Body of pancreas (tissue), 4 donors: ENCODE measurements around the gene XKR3. TPM values are rescaled to one million over a fixed set of nuclear protein-coding genes. Genes with fewer than 3 reads are reported as not detected.
"Not testable (repeated sequence)": the region's sequence is repeated elsewhere in the genome, so short reads cannot be mapped to it uniquely, and the experiment has no call there.

Experiments used
- ATAC-seq: fragments of 150-250 bp; one replicate; pipeline ENCODE4 v1.9.1; 2016
- DNase-seq, 4 donors: peaks; one replicate each; pipeline ENCODE4 v3.0.0-alpha.2; 2019
- H3K27ac ChIP-seq, 4 donors: fragments of 200-600 bp; sonication (generic); 1 replicate in 3 of 4; 2 replicates in 1 of 4; pipeline versions ENCODE4 v1.5.1 to v1.6.1; 2016 to 2019; ENCODE audit warnings: mild to moderate bottlenecking in 1 of 4, mixed read lengths in 1 of 4, moderate library complexity in 1 of 4
- H3K27me3 ChIP-seq, 2 donors: fragments of 200-600 bp; sonication (generic); one replicate each; pipeline ENCODE4 v1.6.0; 2016; ENCODE audit warnings: mild to moderate bottlenecking in 1 of 2
- H3K36me3 ChIP-seq, 2 donors: fragments of 200-600 bp; sonication (generic); replicated peaks in 1 of 2; 2 replicates each; pipeline ENCODE4 v1.5.1; 2016; ENCODE audit warnings: low read depth in 2 of 2; ENCODE audit not compliant: insufficient read depth in 1 of 2
- H3K4me1 ChIP-seq: fragments of 200-600 bp; sonication (generic); one replicate; pipeline ENCODE4 v1.6.0; 2016
- H3K4me3 ChIP-seq, 2 donors: fragments of 200-600 bp; sonication (generic); 1 replicate in 1 of 2; 2 replicates in 1 of 2; pipeline ENCODE4 v1.5.1; 2016 to 2019
- H3K9me3 ChIP-seq, 3 donors: fragments of 200-600 bp; sonication (generic); 1 replicate in 2 of 3; 2 replicates in 1 of 3; pipeline ENCODE4 v1.5.1; 2016
- WGBS, 2 donors: methylation state at CpG; one replicate each; pipeline ENCODE4 v1.1.5; 2017; 5-methylcytosine and 5-hydroxymethylcytosine counted together
- intact Hi-C: fragments of 100-400 bp; cut with DNase I; formaldehyde crosslinking; loops from one replicate; pipeline ENCODE4 v1.15.1; 2023
- small RNA-seq: library from RNA; depleted of rRNA; stranded (forward); fragments of <200 nt; gene quantifications from one replicate; pipeline ENCODE3, GENCODE V24; 2016
- total RNA-seq, 2 donors: library from RNA; depleted of rRNA; stranded (reverse); fragments of >200 nt; gene quantifications; one replicate each; pipeline ENCODE4 v1.1.0, GENCODE V29; 2016

The XKR3 gene
- total RNA-seq, 2 donors from 2014 or later, result not detected

- H3K4me3 ChIP-seq, H3K4me1 ChIP-seq, H3K9me3 ChIP-seq, DNase-seq, H3K36me3 ChIP-seq, H3K27ac ChIP-seq, intact Hi-C loops, ATAC-seq, H3K27me3 ChIP-seq: not testable (repeated sequence)
- WGBS, 2 donors, result 53 to 71% methylated on average over 33 to 39 of the region's 45 CpGs
Measured at GRCh38 chr22:16748160-16748929, 76.9 kb downstream of the XKR3 start.

- H3K27me3 ChIP-seq, H3K27ac ChIP-seq, H3K4me1 ChIP-seq, intact Hi-C loops, H3K9me3 ChIP-seq, DNase-seq, H3K36me3 ChIP-seq, ATAC-seq, H3K4me3 ChIP-seq: not testable (repeated sequence)
- WGBS, 2 donors, result 73 to 74% methylated on average over 21 of the region's 21 CpGs
Measured at GRCh38 chr22:16747266-16748159, 77.7 kb downstream of the XKR3 start.

- 31 to 50% methylated on average over 1 of the region's 1 CpG for WGBS, 2 donors
- H3K27ac ChIP-seq, ATAC-seq, H3K36me3 ChIP-seq, DNase-seq, H3K4me3 ChIP-seq, H3K9me3 ChIP-seq, intact Hi-C loops, H3K4me1 ChIP-seq, H3K27me3 ChIP-seq: not testable (repeated sequence)
Measured at GRCh38 chr22:16734271-16734670, 90.9 kb downstream of the XKR3 start.

Small RNAs within 50 kb of the gene (small RNA-seq; reads per million reads assigned to genes)
- not detected for gene GPM6BP3

Other genes with a start within 250 kb of the XKR3 start
- gene CCT8L2, start 232.6 kb downstream of the XKR3 start, total RNA-seq, result not detected
- not detected for gene GAB4, start 182.8 kb upstream of the XKR3 start, total RNA-seq